ENCODE data around the gene EGFR.

EGFR gene

DNA sequence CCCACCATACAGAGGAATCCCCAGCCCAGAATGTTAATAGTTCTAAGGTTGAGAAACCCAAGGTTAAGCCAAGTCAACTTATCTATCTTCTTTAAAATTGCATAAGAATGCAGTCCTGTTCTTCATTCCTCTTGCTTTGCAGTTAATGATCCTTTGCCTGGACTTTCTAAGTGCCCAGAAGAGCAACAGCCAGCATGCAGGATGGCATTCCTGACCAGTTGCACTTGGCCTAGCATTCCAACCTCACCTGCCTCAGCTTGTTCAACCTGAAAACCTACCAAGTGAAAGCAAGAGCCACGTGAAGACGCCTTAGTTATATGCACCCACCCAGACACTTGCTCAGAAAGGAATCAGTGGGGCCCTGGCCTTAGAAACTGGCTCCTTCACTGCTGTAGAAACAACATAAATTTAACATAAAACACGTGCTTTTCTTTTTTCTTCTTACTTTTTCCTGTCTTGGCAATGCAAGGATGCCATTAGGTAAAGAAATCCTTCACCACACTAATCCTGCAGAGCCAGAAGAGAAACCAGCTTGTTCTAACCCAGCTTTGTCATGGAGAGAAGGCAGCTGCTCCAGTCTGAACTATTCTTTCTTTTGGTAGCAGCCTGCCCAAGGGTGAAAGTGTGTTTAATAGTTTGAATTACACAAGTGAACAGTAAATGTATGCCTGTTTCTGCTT is 25.0 kb downstream of the EGFR start:
- no peak for DNase-seq

- DNase-seq = no peak
Measured at GRCh38 chr7:55044371-55044717, 25.5 kb downstream of the EGFR start.

- no peak for DNase-seq
Measured at GRCh38 chr7:55044791-55045190, 26.0 kb downstream of the EGFR start.

GRCh38 chr7:55046582-55047342 is 27.9 kb downstream of the EGFR start:
- no peak for DNase-seq

GRCh38 chr7:55048221-55048859 is 29.5 kb downstream of the EGFR start:
- no peak for DNase-seq

GRCh38 chr7:55050281-55050680 is 31.5 kb downstream of the EGFR start:
- DNase-seq = no peak

- DNase-seq = no peak
Measured at GRCh38 chr7:55052081-55052480, 33.3 kb downstream of the EGFR start.

DNA sequence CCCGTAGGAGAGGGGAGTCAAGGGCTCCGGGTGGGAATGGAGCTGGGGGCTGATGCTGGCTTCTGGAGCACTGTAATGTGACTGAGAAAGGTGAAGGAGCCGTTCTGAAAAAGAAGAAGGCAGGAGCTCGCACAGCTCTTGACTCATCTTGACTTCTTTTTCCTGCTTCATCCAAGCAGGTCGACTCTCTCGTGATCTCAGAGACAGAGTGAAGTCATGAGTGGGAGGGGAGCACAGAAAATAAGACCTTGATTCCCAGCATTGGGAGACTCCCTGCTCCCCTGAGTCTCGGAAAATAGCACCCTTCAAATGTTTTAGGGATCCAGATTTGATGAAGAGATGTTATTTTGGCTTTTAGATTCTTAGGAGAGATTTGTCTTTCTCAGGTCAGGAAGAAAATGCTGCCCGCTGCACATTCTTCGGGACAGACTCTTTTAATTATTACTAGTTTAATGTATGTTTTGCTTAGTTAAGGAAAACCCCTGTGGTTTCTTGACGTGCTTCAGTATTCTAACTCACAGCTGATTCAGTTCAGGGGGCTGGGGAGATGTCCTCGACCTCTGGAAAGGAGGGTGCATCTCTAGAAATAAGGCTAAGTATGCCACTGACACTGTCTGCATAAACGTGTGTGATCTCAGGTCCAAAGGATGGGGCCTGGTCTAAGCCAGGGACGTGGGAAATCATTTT is 34.1 kb downstream of the EGFR start:
- no peak for DNase-seq

GRCh38 chr7:55053651-55054571 is 35.1 kb downstream of the EGFR start:
- no peak for DNase-seq

DNA sequence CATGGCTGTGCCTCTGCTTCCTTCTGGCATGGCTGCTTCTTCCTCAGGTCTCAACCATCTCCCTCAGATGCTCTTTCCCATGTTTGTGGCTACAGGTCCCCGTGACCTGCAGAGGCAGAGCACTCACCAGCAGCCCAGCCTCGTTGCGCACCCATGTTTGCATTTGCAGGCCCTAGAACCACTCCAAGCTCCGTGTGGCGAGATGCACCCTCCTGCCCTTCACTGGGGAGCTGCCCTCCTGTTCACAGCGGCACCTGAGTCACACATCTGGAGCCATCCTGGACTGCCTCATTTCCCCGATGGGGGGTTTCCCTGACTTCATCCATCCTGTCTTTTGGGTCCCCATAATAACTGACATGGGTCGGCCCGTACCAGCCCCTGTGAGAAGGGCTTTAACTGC is 35.9 kb downstream of the EGFR start:
- no peak for DNase-seq

DNA sequence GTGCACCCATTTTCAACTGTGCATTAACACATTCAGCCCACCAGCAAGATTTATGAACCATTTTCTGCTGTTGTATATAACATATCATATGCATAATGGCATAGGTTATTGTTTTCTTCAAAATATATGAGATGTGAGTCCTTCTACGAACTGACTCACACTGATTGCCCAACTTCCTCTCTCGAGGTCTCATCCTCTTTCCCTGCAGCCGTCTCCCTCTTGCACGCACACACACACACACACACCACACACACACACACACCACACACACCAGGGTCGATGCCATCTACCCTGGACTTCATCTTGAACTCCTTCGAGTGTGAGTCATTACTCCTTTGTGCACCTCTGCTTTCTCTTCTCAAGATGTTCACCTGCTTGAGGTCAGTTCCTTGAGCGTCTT is 36.7 kb downstream of the EGFR start:
- DNase-seq = no peak

DNA sequence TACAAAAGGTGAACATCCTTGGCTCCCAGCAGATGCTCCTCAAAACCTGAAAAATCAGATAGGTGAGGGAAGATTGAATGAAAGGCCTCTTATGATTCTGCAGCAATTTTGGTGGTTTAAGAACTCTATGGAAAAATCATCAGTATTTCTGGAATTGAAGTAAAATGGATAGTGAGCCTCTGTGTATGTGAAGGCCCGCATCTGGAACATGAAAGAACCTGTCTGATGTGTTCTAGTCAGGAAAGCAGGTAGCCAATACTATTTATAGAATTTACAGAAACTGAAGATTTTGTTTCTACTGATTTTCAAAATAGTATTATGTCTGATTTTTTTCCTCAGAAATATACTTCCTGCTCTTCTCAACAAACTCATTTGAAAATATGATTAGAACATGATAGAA is 37.3 kb downstream of the EGFR start:
- DNase-seq = no peak

DNA sequence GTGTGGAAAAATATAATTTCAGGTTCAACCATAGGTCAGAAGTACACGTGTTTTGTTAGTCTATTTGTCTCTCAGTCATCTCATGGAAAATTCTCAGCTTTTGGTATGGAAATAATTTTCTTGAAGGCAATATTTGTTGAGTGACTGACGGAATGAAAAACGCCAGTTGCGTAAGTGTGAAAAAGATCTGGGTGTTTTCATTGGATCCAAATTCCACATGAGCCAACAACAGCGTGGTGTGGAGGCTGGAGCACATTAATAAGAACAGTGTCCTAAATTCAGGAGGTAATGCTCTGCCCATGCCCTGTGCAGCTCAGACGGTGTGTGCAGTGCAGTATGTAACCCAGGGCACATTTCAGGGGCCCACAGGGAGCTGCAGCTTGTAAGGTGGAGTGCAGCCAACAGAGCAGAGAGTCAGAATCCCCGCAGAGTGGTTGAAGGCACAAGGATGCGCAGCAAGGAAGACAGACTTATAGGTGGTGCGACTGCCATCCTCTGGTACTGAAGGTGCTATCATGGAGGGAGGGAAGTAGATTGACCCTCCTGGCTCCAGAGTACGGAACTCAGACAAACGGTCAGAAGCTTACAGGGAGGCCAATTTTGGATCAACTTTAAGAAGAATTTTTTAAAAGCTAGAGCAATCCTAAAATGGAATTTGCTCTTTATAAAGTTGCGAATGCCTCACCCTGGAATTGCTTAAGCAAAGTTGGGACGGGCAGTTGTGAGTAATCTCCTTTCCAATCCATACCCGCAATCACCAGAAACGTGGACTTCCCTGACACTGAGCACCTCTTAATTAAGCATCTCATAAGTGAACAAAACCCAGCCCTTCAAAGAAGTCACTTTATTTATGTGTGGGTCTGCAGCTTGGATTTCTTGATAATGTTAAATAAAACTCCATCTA is 38.0 kb downstream of the EGFR start:
- no peak for DNase-seq

- no peak for DNase-seq
Measured at GRCh38 chr7:55058314-55058713, 39.5 kb downstream of the EGFR start.

DNA sequence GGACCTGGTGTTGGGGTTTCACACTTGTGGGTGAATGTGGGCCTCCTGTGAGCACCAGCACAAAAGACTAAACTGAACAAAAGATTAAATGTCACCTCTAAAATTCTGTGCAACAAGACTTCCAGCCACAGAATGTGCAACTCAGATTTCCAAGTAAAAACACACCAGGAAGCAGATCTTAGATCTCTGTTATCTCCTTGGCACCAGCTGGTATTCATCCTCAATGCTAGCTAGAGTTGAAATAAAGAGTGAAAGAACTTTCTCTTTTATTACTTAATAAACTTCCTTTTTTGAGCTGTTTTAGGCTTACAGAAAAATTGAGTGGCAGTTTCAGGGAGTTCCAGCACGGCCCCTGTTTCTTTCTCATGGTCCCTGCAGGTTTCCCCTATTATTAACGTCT is 40.2 kb downstream of the EGFR start:
- no peak for DNase-seq

DNA sequence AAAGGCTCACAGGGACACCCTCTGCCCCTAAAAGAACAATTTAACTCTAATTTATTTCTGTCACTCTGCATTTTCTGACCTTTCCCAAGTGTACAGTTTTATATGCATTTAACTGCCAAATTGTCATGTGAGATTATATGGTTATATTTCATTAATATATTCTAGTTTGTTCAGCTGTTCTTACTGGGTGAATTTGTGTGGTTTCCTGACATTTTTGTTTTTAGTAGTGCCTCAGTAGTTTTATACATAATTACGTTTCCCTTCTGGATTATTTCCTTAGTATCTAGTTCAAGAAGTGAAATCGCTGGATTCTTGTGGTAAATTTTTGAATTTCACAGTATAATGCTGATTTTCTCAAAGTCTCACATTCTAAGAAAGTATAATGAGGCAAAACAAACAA is 41.3 kb downstream of the EGFR start:
- DNase-seq = no peak

DNA sequence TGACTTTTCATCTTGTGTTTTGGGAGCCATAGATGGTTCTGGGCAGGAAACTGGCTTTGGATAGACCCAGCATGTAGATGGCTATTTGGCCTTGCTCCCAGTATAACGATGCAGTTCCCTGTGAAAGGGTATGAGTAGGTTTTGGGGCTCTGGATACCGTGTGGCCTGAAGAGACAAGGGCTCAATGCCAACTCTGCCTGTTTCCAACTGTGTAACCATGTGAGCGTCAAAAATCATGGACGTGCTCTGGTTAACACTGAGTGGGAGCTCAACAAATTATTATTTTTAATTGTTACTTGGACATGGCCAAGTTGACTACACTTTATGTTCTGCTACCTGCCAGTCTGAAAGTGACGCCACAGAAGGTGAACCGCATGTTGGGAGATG is 41.8 kb downstream of the EGFR start:
- DNase-seq = no peak

GRCh38 chr7:55061726-55062499 is 43.1 kb downstream of the EGFR start:
- no peak for DNase-seq

DNA sequence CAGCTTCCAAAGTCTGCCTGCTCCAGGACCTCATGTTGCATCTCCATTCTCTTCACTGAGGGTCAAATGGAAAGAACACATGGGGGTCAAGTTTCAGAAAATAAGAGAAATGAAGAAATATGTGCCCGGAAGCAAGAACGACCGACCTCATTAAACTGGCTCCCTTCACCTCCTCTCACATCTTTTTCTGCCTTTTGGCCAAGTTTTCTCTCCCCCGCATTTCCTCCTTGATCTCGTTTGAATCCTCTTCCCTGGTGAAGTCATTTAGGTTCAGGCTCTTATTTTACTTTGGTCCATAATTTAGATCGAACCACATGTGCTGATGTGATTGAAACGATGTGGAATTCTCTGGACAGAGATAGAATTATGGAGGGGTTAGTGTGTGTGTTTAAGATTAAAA is 44.2 kb downstream of the EGFR start:
- DNase-seq = no peak

- DNase-seq = no peak
Measured at GRCh38 chr7:55063633-55064032, 44.8 kb downstream of the EGFR start.

GRCh38 chr7:55065079-55065478 is 46.3 kb downstream of the EGFR start:
- DNase-seq = no peak

All from stimulated activated CD4-positive, alpha-beta T cell treated with anti-CD3 and anti-CD28 coated beads, Interleukin-15, amount 100 ng/mL, for 24 hours (primary cell).